ENCODE data around the gene GAGE1. TPM values are rescaled to one million over a fixed set of nuclear protein-coding genes. Genes with fewer than 3 reads are reported as not detected.

Gene GAGE1, protein sequence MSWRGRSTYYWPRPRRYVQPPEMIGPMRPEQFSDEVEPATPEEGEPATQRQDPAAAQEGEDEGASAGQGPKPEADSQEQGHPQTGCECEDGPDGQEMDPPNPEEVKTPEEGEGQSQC
- total RNA-seq, result not detected

DNA sequence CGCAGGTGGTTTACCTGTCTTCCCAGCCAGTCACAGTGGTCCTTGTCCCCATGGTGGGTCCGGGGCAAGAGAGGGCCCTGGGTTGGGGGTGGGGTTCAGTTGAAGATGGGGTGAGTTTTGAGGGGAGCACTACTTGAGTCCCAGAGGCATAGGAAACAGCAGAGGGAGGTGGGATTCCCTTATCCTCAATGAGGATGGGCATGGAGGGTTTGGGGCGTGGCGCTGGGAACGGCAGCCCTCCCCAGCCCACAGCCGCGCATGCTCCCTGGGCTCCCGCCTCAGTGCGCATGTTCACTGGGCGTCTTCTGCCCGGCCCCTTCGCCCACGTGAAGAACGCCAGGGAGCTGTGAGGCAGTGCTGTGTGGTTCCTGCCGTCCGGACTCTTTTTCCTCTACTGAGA is at the start of gene GAGE1:
Gene GAGE1 (plus strand): TSS at position 301 of the 400 bp plus-strand sequence. CDS start 1,155 bp downstream, outside the sequence.

DNA sequence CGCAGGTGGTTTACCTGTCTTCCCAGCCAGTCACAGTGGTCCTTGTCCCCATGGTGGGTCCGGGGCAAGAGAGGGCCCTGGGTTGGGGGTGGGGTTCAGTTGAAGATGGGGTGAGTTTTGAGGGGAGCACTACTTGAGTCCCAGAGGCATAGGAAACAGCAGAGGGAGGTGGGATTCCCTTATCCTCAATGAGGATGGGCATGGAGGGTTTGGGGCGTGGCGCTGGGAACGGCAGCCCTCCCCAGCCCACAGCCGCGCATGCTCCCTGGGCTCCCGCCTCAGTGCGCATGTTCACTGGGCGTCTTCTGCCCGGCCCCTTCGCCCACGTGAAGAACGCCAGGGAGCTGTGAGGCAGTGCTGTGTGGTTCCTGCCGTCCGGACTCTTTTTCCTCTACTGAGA is 47.8 kb upstream of the GAGE1 start, which contains the start of gene GAGE12E:
Gene GAGE12E (plus strand): TSS at position 301 of the 400 bp plus-strand sequence. CDS start 1,155 bp downstream, outside the sequence.

DNA sequence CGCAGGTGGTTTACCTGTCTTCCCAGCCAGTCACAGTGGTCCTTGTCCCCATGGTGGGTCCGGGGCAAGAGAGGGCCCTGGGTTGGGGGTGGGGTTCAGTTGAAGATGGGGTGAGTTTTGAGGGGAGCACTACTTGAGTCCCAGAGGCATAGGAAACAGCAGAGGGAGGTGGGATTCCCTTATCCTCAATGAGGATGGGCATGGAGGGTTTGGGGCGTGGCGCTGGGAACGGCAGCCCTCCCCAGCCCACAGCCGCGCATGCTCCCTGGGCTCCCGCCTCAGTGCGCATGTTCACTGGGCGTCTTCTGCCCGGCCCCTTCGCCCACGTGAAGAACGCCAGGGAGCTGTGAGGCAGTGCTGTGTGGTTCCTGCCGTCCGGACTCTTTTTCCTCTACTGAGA is 38.3 kb upstream of the GAGE1 start, which contains the start of gene GAGE12F:
Gene GAGE12F (plus strand): TSS at position 301 of the 400 bp plus-strand sequence. CDS start 1,155 bp downstream, outside the sequence.

DNA sequence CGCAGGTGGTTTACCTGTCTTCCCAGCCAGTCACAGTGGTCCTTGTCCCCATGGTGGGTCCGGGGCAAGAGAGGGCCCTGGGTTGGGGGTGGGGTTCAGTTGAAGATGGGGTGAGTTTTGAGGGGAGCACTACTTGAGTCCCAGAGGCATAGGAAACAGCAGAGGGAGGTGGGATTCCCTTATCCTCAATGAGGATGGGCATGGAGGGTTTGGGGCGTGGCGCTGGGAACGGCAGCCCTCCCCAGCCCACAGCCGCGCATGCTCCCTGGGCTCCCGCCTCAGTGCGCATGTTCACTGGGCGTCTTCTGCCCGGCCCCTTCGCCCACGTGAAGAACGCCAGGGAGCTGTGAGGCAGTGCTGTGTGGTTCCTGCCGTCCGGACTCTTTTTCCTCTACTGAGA is 28.7 kb upstream of the GAGE1 start, which contains the start of gene GAGE12G:
Gene GAGE12G (plus strand): TSS at position 301 of the 400 bp plus-strand sequence. CDS start 1,155 bp downstream, outside the sequence.

DNA sequence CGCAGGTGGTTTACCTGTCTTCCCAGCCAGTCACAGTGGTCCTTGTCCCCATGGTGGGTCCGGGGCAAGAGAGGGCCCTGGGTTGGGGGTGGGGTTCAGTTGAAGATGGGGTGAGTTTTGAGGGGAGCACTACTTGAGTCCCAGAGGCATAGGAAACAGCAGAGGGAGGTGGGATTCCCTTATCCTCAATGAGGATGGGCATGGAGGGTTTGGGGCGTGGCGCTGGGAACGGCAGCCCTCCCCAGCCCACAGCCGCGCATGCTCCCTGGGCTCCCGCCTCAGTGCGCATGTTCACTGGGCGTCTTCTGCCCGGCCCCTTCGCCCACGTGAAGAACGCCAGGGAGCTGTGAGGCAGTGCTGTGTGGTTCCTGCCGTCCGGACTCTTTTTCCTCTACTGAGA is 19.2 kb upstream of the GAGE1 start, which contains the start of gene GAGE12H:
Gene GAGE12H (plus strand): TSS at position 301 of the 400 bp plus-strand sequence. CDS start 1,155 bp downstream, outside the sequence.

DNA sequence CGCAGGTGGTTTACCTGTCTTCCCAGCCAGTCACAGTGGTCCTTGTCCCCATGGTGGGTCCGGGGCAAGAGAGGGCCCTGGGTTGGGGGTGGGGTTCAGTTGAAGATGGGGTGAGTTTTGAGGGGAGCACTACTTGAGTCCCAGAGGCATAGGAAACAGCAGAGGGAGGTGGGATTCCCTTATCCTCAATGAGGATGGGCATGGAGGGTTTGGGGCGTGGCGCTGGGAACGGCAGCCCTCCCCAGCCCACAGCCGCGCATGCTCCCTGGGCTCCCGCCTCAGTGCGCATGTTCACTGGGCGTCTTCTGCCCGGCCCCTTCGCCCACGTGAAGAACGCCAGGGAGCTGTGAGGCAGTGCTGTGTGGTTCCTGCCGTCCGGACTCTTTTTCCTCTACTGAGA is 9.6 kb upstream of the GAGE1 start, which contains the start of gene GAGE2A:
Gene GAGE2A (plus strand): TSS at position 301 of the 400 bp plus-strand sequence. CDS start 1,155 bp downstream, outside the sequence.

Other genes starting within 250 kb of the GAGE1 start
- gene GAGE12C, start 66.8 kb upstream of the GAGE1 start, total RNA-seq, result not detected
- not detected for gene GAGE12D, start 57.3 kb upstream of the GAGE1 start, total RNA-seq
- not detected for gene GAGE12E, start 47.7 kb upstream of the GAGE1 start, total RNA-seq
- not detected for gene GAGE12F, start 38.2 kb upstream of the GAGE1 start, total RNA-seq
- gene GAGE12G, start 28.6 kb upstream of the GAGE1 start, total RNA-seq, result not detected
- not detected for gene GAGE12H, start 19.1 kb upstream of the GAGE1 start, total RNA-seq
- gene GAGE2A, start 9.5 kb upstream of the GAGE1 start, total RNA-seq, result not detected
- not detected for gene PAGE1, start 97.0 kb downstream of the GAGE1 start, total RNA-seq
- gene PAGE4, start 230.3 kb downstream of the GAGE1 start, total RNA-seq, result not detected

Measured in diencephalon (tissue), 1 donor.